DOHH2 (cell line): ENCODE data around the gene GSTA1.

Source experiments
- EZH2phosphoT487 ChIP-seq: fragments of 200-600 bp; sonication (generic); IDR thresholded peaks from 2 replicates; pipeline ENCODE4 v1.6.1; 2017; ENCODE audit warnings: borderline replicate concordance, mild to moderate bottlenecking, antibody characterized with exemption, low read length, moderate library complexity, mixed read lengths
- TF ChIP-seq, protein P1 (sequence below): fragments of 200-600 bp; sonication (generic); IDR thresholded peaks from one replicate; pipeline ENCODE4 v1.5.1; 2014; ENCODE audit warnings: antibody characterized with exemption, mild to moderate bottlenecking, low read depth, low read length; ENCODE audit not compliant: poor library complexity, severe bottlenecking

DNA sequence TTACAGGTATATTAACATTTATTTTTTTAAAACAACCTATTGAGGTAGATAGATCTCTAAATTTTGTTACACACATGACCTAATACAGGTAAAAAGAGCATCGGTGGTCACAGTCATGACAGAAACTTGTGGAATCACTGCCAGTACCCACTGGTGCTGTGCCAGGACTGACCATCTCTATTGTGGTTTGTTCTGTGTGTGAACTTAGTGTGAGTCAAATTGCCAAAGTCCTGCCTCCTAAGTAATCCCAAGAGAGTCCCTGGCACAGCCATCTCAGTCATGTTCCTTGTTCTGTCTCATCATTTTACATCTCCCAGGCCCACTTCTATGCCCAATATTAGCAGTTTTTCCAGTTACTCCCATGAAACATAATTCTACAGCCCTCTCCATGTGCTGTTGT lies 61.7 kb downstream of the GSTA1 start:
- TF ChIP-seq, protein P1, sequence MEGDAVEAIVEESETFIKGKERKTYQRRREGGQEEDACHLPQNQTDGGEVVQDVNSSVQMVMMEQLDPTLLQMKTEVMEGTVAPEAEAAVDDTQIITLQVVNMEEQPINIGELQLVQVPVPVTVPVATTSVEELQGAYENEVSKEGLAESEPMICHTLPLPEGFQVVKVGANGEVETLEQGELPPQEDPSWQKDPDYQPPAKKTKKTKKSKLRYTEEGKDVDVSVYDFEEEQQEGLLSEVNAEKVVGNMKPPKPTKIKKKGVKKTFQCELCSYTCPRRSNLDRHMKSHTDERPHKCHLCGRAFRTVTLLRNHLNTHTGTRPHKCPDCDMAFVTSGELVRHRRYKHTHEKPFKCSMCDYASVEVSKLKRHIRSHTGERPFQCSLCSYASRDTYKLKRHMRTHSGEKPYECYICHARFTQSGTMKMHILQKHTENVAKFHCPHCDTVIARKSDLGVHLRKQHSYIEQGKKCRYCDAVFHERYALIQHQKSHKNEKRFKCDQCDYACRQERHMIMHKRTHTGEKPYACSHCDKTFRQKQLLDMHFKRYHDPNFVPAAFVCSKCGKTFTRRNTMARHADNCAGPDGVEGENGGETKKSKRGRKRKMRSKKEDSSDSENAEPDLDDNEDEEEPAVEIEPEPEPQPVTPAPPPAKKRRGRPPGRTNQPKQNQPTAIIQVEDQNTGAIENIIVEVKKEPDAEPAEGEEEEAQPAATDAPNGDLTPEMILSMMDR, result no peak
- TF ChIP-seq EZH2phosphoT487, result no peak
